Femur (tissue), 1 donor: ENCODE measurements around the gene CHAMP1.

Experiments used
- DNase-seq: peaks from one replicate; pipeline ENCODE4 v3.0.0-alpha.2; 2017

CHAMP1 gene

GRCh38 chr13:114314074-114314912, at the start of gene CHAMP1:
TSS of gene CHAMP1 (plus strand) at chr13:114314503. CDS start at chr13:114323843, 9,340 bp downstream.
- peak; percentile 97 for DNase-seq

GRCh38 chr13:114264886-114265611, 49.3 kb upstream of the CHAMP1 start:
- no peak for DNase-seq

GRCh38 chr13:114266241-114266640, 48.1 kb upstream of the CHAMP1 start:
- no peak for DNase-seq

- DNase-seq: no peak
Observed at GRCh38 chr13:114268344-114269280, 45.7 kb upstream of the CHAMP1 start.

GRCh38 chr13:114269281-114269770, 45.0 kb upstream of the CHAMP1 start:
- no peak for DNase-seq

- DNase-seq: no peak
Observed at GRCh38 chr13:114272977-114273376, 41.3 kb upstream of the CHAMP1 start.

- no peak for DNase-seq
Observed at GRCh38 chr13:114275304-114275703, 39.0 kb upstream of the CHAMP1 start.

GRCh38 chr13:114279146-114279545, 35.2 kb upstream of the CHAMP1 start:
- no peak for DNase-seq

GRCh38 chr13:114279758-114280355, 34.4 kb upstream of the CHAMP1 start:
- DNase-seq: no peak

- peak; percentile 97 for DNase-seq
Observed at GRCh38 chr13:114281351-114282040, 32.8 kb upstream of the CHAMP1 start, which contains the start of gene UPF3A. TSS of gene UPF3A (plus strand) at chr13:114281601. CDS start at chr13:114281640, 39 bp downstream.

- peak; percentile 45 for DNase-seq
Observed at GRCh38 chr13:114282041-114282670, 32.1 kb upstream of the CHAMP1 start.

- no peak for DNase-seq
Observed at GRCh38 chr13:114283576-114283975, 30.7 kb upstream of the CHAMP1 start.

GRCh38 chr13:114284680-114285079, 29.6 kb upstream of the CHAMP1 start:
- DNase-seq: no peak

- DNase-seq: no peak
Observed at GRCh38 chr13:114285166-114285808, 29.0 kb upstream of the CHAMP1 start.

- DNase-seq: no peak
Observed at GRCh38 chr13:114286808-114287207, 27.5 kb upstream of the CHAMP1 start.

GRCh38 chr13:114288157-114288591, 26.1 kb upstream of the CHAMP1 start:
- no peak for DNase-seq

- no peak for DNase-seq
Observed at GRCh38 chr13:114296448-114296847, 17.9 kb upstream of the CHAMP1 start.

- no peak for DNase-seq
Observed at GRCh38 chr13:114296902-114297301, 17.4 kb upstream of the CHAMP1 start.

GRCh38 chr13:114298866-114299265, 15.4 kb upstream of the CHAMP1 start:
- no peak for DNase-seq

- DNase-seq: no peak
Observed at GRCh38 chr13:114299604-114300305, 14.5 kb upstream of the CHAMP1 start.
